Measurements from ENCODE around the gene PITPNM3. TPM values are rescaled to one million over a fixed set of nuclear protein-coding genes. Genes with fewer than 3 reads are reported as not detected.

PITPNM3 gene
- total RNA-seq, 1 donor from 2014 or later: 8.6 TPM

DNA sequence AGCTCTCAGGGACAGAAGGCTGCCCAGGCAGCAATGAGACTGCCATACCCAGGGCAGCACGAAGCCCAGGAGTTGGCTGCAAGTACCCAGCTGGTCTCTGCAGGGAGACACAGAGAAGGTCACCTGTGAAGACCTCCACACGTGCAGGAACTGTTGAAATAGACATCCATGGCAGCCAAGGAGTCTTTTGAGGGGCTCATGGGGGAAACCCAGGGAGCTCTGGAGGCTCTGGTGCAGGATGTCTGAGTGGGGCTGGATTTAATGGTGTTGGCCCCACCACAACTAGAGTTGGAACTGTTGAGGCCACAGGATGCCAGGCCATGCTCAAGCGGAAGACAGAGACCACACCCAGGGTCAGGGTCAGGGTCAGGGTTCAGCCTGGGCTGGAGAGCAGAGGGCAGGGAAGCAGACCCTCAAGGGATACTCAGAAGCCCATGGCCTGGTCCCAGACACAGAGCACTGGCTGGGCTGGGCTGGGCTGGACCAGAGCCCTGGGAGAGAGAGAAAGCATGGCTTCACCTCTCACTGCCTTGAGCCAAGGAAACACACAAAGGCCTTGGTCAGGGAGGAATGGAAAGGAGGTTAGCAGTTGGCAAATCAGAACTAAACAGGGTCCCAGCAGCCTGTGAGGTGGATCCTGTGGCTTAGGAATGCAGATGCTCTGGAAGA is 21.4 kb downstream of the PITPNM3 start:
- Histone ChIP-seq H3K27ac (no peak overlapping the region), H3K36me3 (no peaks in the 10 kb centered on the region), H3K4me1 (no peaks in the 10 kb centered on the region), H3K27me3 (no peaks in the 10 kb centered on the region), H3K4me3 (no peak overlapping the region), H3K9me3 (no peaks in the 10 kb centered on the region)
- no peak for DNase-seq (ENCODE audit: extremely low spot score in 2 of 2)
- intact Hi-C loops (cut with DNase I): no loop called here
- TF ChIP-seq POLR2AphosphoS5 (IDR thresholded peaks at IDR 0.05; ENCODE audit: insufficient read depth in 1 of 2, low read depth in 1 of 2) (no peak), POLR2A (IDR thresholded peaks at IDR 0.05) (no peak)
- TF ChIP-seq, protein P1, sequence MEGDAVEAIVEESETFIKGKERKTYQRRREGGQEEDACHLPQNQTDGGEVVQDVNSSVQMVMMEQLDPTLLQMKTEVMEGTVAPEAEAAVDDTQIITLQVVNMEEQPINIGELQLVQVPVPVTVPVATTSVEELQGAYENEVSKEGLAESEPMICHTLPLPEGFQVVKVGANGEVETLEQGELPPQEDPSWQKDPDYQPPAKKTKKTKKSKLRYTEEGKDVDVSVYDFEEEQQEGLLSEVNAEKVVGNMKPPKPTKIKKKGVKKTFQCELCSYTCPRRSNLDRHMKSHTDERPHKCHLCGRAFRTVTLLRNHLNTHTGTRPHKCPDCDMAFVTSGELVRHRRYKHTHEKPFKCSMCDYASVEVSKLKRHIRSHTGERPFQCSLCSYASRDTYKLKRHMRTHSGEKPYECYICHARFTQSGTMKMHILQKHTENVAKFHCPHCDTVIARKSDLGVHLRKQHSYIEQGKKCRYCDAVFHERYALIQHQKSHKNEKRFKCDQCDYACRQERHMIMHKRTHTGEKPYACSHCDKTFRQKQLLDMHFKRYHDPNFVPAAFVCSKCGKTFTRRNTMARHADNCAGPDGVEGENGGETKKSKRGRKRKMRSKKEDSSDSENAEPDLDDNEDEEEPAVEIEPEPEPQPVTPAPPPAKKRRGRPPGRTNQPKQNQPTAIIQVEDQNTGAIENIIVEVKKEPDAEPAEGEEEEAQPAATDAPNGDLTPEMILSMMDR (IDR thresholded peaks at IDR 0.05): no peak

DNA sequence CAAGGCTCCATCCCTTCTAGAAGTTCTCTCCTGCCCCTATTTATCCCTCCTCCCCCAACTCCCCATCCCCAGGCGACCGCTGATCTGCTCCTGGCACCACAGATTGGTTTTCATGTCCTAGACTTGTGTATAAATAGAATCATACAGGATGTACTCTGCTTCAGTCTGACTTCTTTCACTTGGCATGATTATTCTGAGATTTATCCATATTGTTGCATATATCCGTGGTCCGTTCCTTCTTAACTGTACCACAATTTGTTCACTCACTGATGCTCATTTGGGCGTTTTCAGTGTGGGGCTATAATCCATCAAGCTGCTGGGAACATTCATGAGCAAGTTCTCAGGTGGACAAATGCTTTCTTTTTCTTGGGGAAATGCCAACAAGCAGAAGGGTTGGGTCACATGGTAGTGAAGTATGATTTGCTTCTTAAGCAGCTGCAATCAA is 23.9 kb downstream of the PITPNM3 start:
- no peak for DNase-seq (ENCODE audit: extremely low spot score in 2 of 2)
- Histone ChIP-seq H3K9me3 (no peaks in the 10 kb centered on the region), H3K36me3 (no peaks in the 10 kb centered on the region), H3K27me3 (no peaks in the 10 kb centered on the region), H3K27ac (no peak overlapping the region), H3K4me1 (no peaks in the 10 kb centered on the region), H3K4me3 (no peak overlapping the region)
- intact Hi-C loops (cut with DNase I): no loop called here
- TF ChIP-seq POLR2AphosphoS5 (IDR thresholded peaks at IDR 0.05; ENCODE audit: insufficient read depth in 1 of 2, low read depth in 1 of 2): no peak
- no peak for TF ChIP-seq POLR2A (IDR thresholded peaks at IDR 0.05)
- TF ChIP-seq, protein P1 (IDR thresholded peaks at IDR 0.05): no peak

DNA sequence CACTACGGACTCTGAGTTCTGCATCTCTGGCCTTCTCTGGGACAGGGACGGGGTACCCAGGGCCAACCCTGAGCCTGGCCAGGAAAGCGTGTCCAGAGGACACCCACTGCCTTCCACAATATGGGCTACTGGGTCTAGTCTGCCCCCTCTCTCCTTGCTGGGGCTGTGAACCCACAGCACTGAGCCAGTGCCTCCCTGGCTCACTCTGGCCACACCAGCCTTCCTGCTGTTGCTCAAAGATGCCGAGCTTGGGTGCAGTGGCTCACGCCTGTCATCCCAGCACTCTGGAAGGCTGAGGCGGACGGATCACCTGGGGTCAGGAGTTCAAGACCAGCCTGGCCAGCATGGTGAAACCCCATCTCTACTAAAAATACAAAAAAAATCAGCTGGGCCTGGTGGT is 24.8 kb downstream of the PITPNM3 start:
- no peaks in the 10 kb centered on the region for H3K36me3 ChIP-seq
- no peak for DNase-seq (ENCODE audit: extremely low spot score in 2 of 2)

DNA sequence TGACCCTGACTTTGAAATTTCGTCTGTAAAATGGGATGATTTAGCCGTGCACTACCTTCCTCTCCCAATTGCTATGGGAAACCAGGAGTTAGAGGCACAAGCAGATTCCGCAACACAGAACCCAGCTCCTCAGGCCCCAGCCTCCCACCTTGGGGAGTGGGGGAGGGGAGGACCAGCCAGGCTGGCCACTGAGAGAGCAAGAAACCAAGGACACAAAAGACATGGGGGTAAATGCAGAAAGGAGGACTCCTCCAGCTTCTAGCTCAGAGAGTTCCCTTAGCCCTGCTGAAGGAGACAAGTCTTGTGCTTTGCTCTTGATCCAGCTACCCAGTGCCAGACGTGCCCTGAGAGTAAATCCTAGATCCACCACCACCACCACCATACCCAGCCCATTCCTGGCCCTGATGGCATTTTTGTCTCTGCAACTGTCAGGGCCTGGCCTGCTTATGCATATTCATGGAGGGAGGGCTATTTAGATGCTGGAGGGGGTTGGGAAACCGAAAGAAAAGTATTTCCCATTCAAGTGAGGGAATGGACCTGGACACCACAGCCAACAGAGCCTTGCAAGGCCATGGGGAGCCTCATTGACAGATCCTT is 25.9 kb downstream of the PITPNM3 start:
- intact Hi-C loops (cut with DNase I): no loop called here
- no peak overlapping the region for H3K27ac ChIP-seq
- H3K27me3 ChIP-seq: no peaks in the 10 kb centered on the region
- H3K9me3 ChIP-seq: no peaks in the 10 kb centered on the region
- no peaks in the 10 kb centered on the region for H3K36me3 ChIP-seq
- no peak overlapping the region for H3K4me3 ChIP-seq
- DNase-seq (ENCODE audit: extremely low spot score in 2 of 2): no peak
- TF ChIP-seq POLR2AphosphoS5 (IDR thresholded peaks at IDR 0.05; ENCODE audit: insufficient read depth in 1 of 2, low read depth in 1 of 2) (no peak), POLR2A (IDR thresholded peaks at IDR 0.05) (no peak)
- TF ChIP-seq, protein P1 (IDR thresholded peaks at IDR 0.05): no peak
- no peaks in the 10 kb centered on the region for H3K4me1 ChIP-seq

More for the DNA sequence above, 24.8 kb downstream of the PITPNM3 start:
- TF ChIP-seq POLR2A (IDR thresholded peaks at IDR 0.05) (no peak), POLR2AphosphoS5 (IDR thresholded peaks at IDR 0.05; ENCODE audit: insufficient read depth in 1 of 2, low read depth in 1 of 2) (no peak)
- TF ChIP-seq, protein P1 (IDR thresholded peaks at IDR 0.05): no peak
- H3K9me3 ChIP-seq: no peaks in the 10 kb centered on the region
- H3K4me1 ChIP-seq: no peaks in the 10 kb centered on the region
- H3K27ac ChIP-seq: no peak overlapping the region
- no peak overlapping the region for H3K4me3 ChIP-seq
- intact Hi-C loops (cut with DNase I): no loop called here
- no peaks in the 10 kb centered on the region for H3K27me3 ChIP-seq

DNA sequence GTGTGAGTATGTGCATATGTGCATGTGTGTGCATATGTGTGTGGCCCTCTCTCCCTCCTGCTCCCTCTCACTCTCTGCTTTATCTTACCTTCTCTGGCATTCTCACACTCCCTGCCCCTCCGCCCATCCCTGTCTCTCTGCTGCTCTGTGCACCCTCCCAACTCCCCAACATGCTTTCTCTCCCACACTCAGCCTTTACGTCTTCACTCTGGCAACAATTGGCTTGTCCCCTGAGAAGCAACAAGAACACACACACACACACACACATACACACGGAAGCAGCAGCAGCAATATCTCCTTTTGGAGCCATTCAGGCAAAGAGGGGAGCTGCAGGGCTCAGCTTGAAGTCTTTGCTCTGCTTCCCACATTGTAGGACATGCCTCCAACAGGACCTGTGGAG is 27.8 kb downstream of the PITPNM3 start:
- no peak for TF ChIP-seq POLR2AphosphoS5 (IDR thresholded peaks at IDR 0.05; ENCODE audit: insufficient read depth in 1 of 2, low read depth in 1 of 2)
- TF ChIP-seq, protein P1 (IDR thresholded peaks at IDR 0.05): no peak
- TF ChIP-seq POLR2A (IDR thresholded peaks at IDR 0.05): no peak
- Histone ChIP-seq H3K27ac (no peak overlapping the region), H3K36me3 (no peaks in the 10 kb centered on the region), H3K27me3 (no peaks in the 10 kb centered on the region), H3K4me3 (no peak overlapping the region), H3K9me3 (no peaks in the 10 kb centered on the region), H3K4me1 (no peaks in the 10 kb centered on the region)
- intact Hi-C loops (cut with DNase I): no loop called here
- DNase-seq (ENCODE audit: extremely low spot score in 2 of 2): no peak
